ENCODE data around the gene IP6K1. TPM values are rescaled to one million over a fixed set of nuclear protein-coding genes. Genes with fewer than 3 reads are reported as not detected.

The IP6K1 gene
- total RNA-seq, 1 experiment from 2014 or later, result 42.2 TPM

DNA sequence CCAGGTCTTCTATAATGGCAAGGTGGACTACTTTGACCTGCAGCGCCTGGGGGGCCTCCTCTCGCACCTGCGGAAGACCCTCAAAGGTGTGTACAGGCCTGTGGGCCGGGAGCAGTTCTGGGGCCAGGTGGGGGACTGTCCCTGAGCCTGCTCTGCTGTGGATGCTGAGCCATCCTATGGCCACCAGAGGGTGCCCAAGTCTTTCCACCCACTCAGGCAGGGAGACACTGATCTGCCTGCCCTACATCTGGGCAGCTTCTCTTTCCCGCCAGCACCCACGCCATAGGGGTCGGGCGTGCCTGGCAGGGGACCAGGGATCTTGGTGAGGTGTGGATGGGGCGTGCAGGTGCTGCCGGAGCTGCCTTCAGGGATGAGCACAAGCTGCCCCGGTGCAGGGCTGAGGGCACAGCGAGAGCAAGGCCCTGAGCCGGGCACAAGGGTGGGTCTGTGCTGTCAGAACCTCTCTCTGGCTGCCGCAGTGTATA lies 82.9 kb downstream of the IP6K1 start:
- peak; percentile 88 for TF ChIP-seq CTCF (conservative IDR thresholded peaks at IDR 0.05)
- Histone ChIP-seq H3K4ac (ENCODE audit: low read depth, low read length) (no peak overlapping the region), H3K23ac (ENCODE audit: insufficient read length, low read depth, low read length) (no peak overlapping the region), H2BK12ac (ENCODE audit: insufficient read length, low read depth, low read length) (no peak overlapping the region), H4K91ac (ENCODE audit: insufficient read length, low read depth, low read length) (no peak overlapping the region), H3K9me3 (ENCODE audit: control insufficient read depth, low read depth, low read length) (no peaks in the 10 kb centered on the region), H2BK5ac (ENCODE audit: insufficient read length, low read length) (no peak overlapping the region), H3K18ac (ENCODE audit: insufficient read length, low read depth, low read length) (no peak overlapping the region), H3K27ac (ENCODE audit: insufficient read length, low read depth, low read length) (no peak overlapping the region), H4K5ac (ENCODE audit: insufficient read length, low read depth, low read length) (no peak overlapping the region), H3K79me2 (ENCODE audit: insufficient read depth, low read length) (no peaks in the 10 kb centered on the region), H3K4me2 (ENCODE audit: insufficient read depth, insufficient read length, low read length) (no peak overlapping the region), H3K9ac (ENCODE audit: extremely low read depth, insufficient read length, low read length) (no peak overlapping the region), H2AK5ac (ENCODE audit: insufficient read length, low read length) (no peak overlapping the region), H2BK20ac (ENCODE audit: low read depth, low read length, poor library complexity, severe bottlenecking) (no peak overlapping the region), H3K27me3 (ENCODE audit: insufficient read depth, low read length) (no peaks in the 10 kb centered on the region), H4K8ac (replicated peaks; ENCODE audit: insufficient read length, low read depth, low read length) (no peak overlapping the region), H3K56ac (ENCODE audit: insufficient read length, low read depth, low read length) (no peak overlapping the region), H2BK15ac (ENCODE audit: low read depth, low read length) (no peak overlapping the region), H3T11ph (ENCODE audit: low read length) (no peak overlapping the region), H3K14ac (ENCODE audit: insufficient read depth, low read length) (no peak overlapping the region), H3K23me2 (ENCODE audit: insufficient read length, low read depth, low read length, poor library complexity, severe bottlenecking) (no peaks in the 10 kb centered on the region), H2BK120ac (ENCODE audit: low read depth, low read length, poor library complexity, severe bottlenecking) (no peak overlapping the region), H2AFZ (ENCODE audit: low read length) (no peak overlapping the region), H4K20me1 (ENCODE audit: control insufficient read depth, insufficient read depth, insufficient read length) (no peaks in the 10 kb centered on the region), H3K4me1 (ENCODE audit: insufficient read depth, low read length) (no peaks in the 10 kb centered on the region), H3K79me1 (ENCODE audit: insufficient read depth, low read depth, low read length, poor library complexity, severe bottlenecking) (no peaks in the 10 kb centered on the region)
- no peak overlapping the region; a peak in 1 of 5 replicates for H3K4me3 Mint-ChIP-seq
- H3K36me3 Mint-ChIP-seq (ENCODE audit: insufficient read depth in 1 of 3, low read depth in 3 of 3), result peaks cover 6 to 20% (median 17%) of the 10 kb centered on the region in 3 experiments
- peak overlapping the region in 1 of 3 experiments; percentile 25; a peak in 4 of 7 replicates for H3K27ac Mint-ChIP-seq
- H3K27me3 Mint-ChIP-seq (ENCODE audit: low read depth), result no peaks in the 10 kb centered on the region
- no peaks in the 10 kb centered on the region for H3K9me3 Mint-ChIP-seq
- no CpG with 5 or more reads among the region's 14 CpGs for WGBS (ENCODE audit: extremely low coverage, insufficient read length, low lambda C conversion rate)
- H3K4me1 Mint-ChIP-seq, result peaks cover 11 to 21% of the 10 kb centered on the region in 2 experiments
- peak; percentile 79 for DNase-seq
